HG02870 (cell line): ENCODE measurements around the gene HSPB1.
"Not testable (repeated sequence)": the region's sequence is repeated elsewhere in the genome, so short reads cannot be mapped to it uniquely, and the experiment has no call there.

Experiments
- ATAC-seq: cut with Tn5 transposase; IDR thresholded peaks from one replicate; pipeline ENCODE4 v1.9.1; 2021; ENCODE audit warnings: mild to moderate bottlenecking, moderate library complexity; ENCODE audit not compliant: unreplicated experiment

Gene HSPB1

GRCh38 chr7:76330261-76330660, 27.8 kb downstream of the HSPB1 start:
- no peak for ATAC-seq

GRCh38 chr7:76330673-76331072, 28.2 kb downstream of the HSPB1 start:
- ATAC-seq = no peak

- ATAC-seq = no peak
Observed at GRCh38 chr7:76332078-76332477, 29.6 kb downstream of the HSPB1 start.

GRCh38 chr7:76333511-76334101, 31.1 kb downstream of the HSPB1 start:
- no peak for ATAC-seq

GRCh38 chr7:76334320-76334967, 32.0 kb downstream of the HSPB1 start:
- ATAC-seq = no peak

GRCh38 chr7:76335417-76335816, 32.9 kb downstream of the HSPB1 start:
- not testable (repeated sequence) for ATAC-seq

GRCh38 chr7:76336094-76336493, 33.6 kb downstream of the HSPB1 start:
- ATAC-seq = no peak

- no peak for ATAC-seq
Observed at GRCh38 chr7:76337147-76337546, 34.7 kb downstream of the HSPB1 start.

- no peak for ATAC-seq
Observed at GRCh38 chr7:76338298-76339084, 36.0 kb downstream of the HSPB1 start.

GRCh38 chr7:76340617-76341131, 38.2 kb downstream of the HSPB1 start:
- ATAC-seq = no peak

GRCh38 chr7:76342222-76342621, 39.7 kb downstream of the HSPB1 start:
- ATAC-seq = no peak

- no peak for ATAC-seq
Observed at GRCh38 chr7:76343294-76343930, 40.9 kb downstream of the HSPB1 start.

GRCh38 chr7:76343931-76344321, 41.5 kb downstream of the HSPB1 start:
- no peak for ATAC-seq

GRCh38 chr7:76346097-76346496, 43.6 kb downstream of the HSPB1 start:
- no peak for ATAC-seq

GRCh38 chr7:76346778-76347177, 44.3 kb downstream of the HSPB1 start:
- ATAC-seq = no peak

GRCh38 chr7:76347710-76348109, 45.2 kb downstream of the HSPB1 start:
- no peak for ATAC-seq

GRCh38 chr7:76349313-76349885, 46.9 kb downstream of the HSPB1 start:
- no peak for ATAC-seq

- no peak for ATAC-seq
Observed at GRCh38 chr7:76351372-76351771, 48.9 kb downstream of the HSPB1 start.

- ATAC-seq = no peak
Observed at GRCh38 chr7:76352193-76352592, 49.7 kb downstream of the HSPB1 start.

- no peak for ATAC-seq
Observed at GRCh38 chr7:76353744-76354143, 51.3 kb downstream of the HSPB1 start.
